ENCODE data around the gene NYNRIN. TPM values are rescaled to one million over a fixed set of nuclear protein-coding genes. Genes with fewer than 3 reads are reported as not detected.

The NYNRIN gene
- polyA plus RNA-seq, 1 donor from 2014 or later = 5.7 TPM

DNA sequence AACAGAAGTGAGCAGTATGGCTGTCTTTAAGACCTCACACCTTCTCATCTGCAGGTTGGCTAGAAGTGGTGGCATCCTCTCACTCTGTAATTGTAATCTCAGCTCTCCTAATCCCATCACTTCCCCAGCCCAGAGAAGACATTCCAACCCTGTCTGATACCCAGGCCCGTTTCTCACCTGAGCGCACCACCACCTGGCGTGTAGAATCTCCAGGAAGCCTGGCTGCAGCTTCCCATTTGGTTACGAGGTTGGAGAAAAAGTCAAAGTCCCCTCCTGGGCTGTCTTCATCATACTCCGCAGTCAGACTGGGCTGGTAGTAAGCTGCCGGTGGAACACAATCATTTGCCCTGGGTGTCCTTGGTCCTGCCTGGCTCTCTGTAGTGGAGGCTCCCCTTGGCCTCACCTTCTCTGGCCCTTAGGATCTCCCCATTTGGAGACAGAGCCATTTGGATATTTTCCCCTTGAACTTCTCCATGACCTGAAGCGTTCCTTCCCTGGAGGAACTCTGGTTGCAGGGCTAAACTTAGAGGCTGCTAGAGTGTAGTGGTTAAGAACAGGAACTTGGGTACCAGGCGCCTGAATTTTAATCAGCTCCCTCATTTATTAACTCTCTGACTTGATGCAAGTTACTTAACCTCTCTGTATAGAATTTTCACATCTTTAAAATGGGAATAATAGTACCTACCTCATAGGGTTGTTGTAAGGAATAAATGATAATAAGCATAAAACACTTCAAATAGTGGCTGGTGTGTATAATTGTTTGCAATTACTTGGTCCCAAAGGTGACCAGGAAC lies 42.0 kb downstream of the NYNRIN start:
- Histone ChIP-seq H3K27ac (ENCODE audit: low read length) (no peak overlapping the region), H3F3A (ENCODE audit: insufficient read depth, low read length, poor library complexity, severe bottlenecking) (no peaks in the 10 kb centered on the region), H3K9me3 (ENCODE audit: low read length) (no peaks in the 10 kb centered on the region), H2AFZ (ENCODE audit: low read depth, low read length) (no peak overlapping the region), H3K9ac (ENCODE audit: low read length) (no peak overlapping the region), H3K36me3 (ENCODE audit: insufficient read depth, low read length) (peaks cover 5% of the 10 kb centered on the region), H3K4me2 (ENCODE audit: low read length) (peak overlapping the region; percentile 65), H3K79me2 (replicated peaks; ENCODE audit: insufficient read depth, low read length) (peaks cover 6% of the 10 kb centered on the region), H3K4me3 (ENCODE audit: low read length) (peak overlapping the region; percentile 70), H4K20me1 (ENCODE audit: insufficient read depth) (no peaks in the 10 kb centered on the region), H3K9me2 (ENCODE audit: insufficient read depth, low read length) (no peaks in the 10 kb centered on the region), H3K27me3 (ENCODE audit: insufficient read depth, low read depth, low read length) (no peaks in the 10 kb centered on the region)
- TF ChIP-seq MXI1 (conservative IDR thresholded peaks at IDR 0.05; ENCODE audit: poor library complexity, severe bottlenecking) = no peak
- TF ChIP-seq EZH2 (IDR thresholded peaks at IDR 0.05; ENCODE audit: borderline replicate concordance, insufficient read depth, low read length, poor library complexity, severe bottlenecking) = no peak
- no peak for TF ChIP-seq POLR2AphosphoS5 (IDR thresholded peaks at IDR 0.05)
- TF ChIP-seq SMC3 (conservative IDR thresholded peaks at IDR 0.05; ENCODE audit: poor library complexity) = no peak
- TF ChIP-seq, protein P1, sequence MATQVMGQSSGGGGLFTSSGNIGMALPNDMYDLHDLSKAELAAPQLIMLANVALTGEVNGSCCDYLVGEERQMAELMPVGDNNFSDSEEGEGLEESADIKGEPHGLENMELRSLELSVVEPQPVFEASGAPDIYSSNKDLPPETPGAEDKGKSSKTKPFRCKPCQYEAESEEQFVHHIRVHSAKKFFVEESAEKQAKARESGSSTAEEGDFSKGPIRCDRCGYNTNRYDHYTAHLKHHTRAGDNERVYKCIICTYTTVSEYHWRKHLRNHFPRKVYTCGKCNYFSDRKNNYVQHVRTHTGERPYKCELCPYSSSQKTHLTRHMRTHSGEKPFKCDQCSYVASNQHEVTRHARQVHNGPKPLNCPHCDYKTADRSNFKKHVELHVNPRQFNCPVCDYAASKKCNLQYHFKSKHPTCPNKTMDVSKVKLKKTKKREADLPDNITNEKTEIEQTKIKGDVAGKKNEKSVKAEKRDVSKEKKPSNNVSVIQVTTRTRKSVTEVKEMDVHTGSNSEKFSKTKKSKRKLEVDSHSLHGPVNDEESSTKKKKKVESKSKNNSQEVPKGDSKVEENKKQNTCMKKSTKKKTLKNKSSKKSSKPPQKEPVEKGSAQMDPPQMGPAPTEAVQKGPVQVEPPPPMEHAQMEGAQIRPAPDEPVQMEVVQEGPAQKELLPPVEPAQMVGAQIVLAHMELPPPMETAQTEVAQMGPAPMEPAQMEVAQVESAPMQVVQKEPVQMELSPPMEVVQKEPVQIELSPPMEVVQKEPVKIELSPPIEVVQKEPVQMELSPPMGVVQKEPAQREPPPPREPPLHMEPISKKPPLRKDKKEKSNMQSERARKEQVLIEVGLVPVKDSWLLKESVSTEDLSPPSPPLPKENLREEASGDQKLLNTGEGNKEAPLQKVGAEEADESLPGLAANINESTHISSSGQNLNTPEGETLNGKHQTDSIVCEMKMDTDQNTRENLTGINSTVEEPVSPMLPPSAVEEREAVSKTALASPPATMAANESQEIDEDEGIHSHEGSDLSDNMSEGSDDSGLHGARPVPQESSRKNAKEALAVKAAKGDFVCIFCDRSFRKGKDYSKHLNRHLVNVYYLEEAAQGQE (IDR thresholded peaks at IDR 0.05; ENCODE audit: borderline replicate concordance) = no peak
- no peak for TF ChIP-seq EP300 (conservative IDR thresholded peaks at IDR 0.05; ENCODE audit: poor library complexity, severe bottlenecking)
- TF ChIP-seq, protein P2, sequence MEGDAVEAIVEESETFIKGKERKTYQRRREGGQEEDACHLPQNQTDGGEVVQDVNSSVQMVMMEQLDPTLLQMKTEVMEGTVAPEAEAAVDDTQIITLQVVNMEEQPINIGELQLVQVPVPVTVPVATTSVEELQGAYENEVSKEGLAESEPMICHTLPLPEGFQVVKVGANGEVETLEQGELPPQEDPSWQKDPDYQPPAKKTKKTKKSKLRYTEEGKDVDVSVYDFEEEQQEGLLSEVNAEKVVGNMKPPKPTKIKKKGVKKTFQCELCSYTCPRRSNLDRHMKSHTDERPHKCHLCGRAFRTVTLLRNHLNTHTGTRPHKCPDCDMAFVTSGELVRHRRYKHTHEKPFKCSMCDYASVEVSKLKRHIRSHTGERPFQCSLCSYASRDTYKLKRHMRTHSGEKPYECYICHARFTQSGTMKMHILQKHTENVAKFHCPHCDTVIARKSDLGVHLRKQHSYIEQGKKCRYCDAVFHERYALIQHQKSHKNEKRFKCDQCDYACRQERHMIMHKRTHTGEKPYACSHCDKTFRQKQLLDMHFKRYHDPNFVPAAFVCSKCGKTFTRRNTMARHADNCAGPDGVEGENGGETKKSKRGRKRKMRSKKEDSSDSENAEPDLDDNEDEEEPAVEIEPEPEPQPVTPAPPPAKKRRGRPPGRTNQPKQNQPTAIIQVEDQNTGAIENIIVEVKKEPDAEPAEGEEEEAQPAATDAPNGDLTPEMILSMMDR (IDR thresholded peaks at IDR 0.05; ENCODE audit: poor library complexity, severe bottlenecking) = no peak
- TF ChIP-seq RAD21 (conservative IDR thresholded peaks at IDR 0.05) = no peak
- TF ChIP-seq TAF1 (IDR thresholded peaks at IDR 0.05; ENCODE audit: low read depth) = no peak

DNA sequence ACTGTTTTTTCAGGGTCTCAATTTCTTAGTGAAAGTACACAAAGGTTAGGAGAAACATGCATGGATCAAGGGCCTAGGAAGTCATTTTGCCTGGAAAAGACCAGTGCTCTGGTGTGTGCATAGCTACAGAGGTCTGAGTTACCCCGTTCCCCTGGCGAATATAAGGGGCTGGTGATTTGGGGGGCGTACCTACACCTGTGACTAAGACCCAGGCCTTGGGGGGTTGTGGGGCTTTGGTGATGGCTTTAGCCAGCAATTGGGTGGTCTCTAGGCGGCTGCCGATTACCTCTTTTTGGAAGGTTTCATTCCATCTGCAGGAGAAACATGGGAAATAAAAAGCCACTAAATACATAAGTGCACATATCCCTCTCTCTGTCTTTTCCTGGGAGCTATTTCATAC lies 42.7 kb downstream of the NYNRIN start:
- TF ChIP-seq EP300 (conservative IDR thresholded peaks at IDR 0.05; ENCODE audit: poor library complexity, severe bottlenecking) (no peak), MXI1 (conservative IDR thresholded peaks at IDR 0.05; ENCODE audit: poor library complexity, severe bottlenecking) (no peak), EZH2 (IDR thresholded peaks at IDR 0.05; ENCODE audit: borderline replicate concordance, insufficient read depth, low read length, poor library complexity, severe bottlenecking) (no peak), TAF1 (IDR thresholded peaks at IDR 0.05; ENCODE audit: low read depth) (no peak), SMC3 (conservative IDR thresholded peaks at IDR 0.05; ENCODE audit: poor library complexity) (no peak), RAD21 (conservative IDR thresholded peaks at IDR 0.05) (no peak), POLR2AphosphoS5 (IDR thresholded peaks at IDR 0.05) (no peak)
- TF ChIP-seq, protein P1 (IDR thresholded peaks at IDR 0.05; ENCODE audit: borderline replicate concordance) = no peak
- TF ChIP-seq, protein P2 (IDR thresholded peaks at IDR 0.05; ENCODE audit: poor library complexity, severe bottlenecking) = no peak
- no peaks in the 10 kb centered on the region for H3K27me3 ChIP-seq (ENCODE audit: insufficient read depth, low read depth, low read length)
- no peaks in the 10 kb centered on the region for H4K20me1 ChIP-seq (ENCODE audit: insufficient read depth)
- no peaks in the 10 kb centered on the region for H3K9me3 ChIP-seq (ENCODE audit: low read length)
- H3F3A ChIP-seq (ENCODE audit: insufficient read depth, low read length, poor library complexity, severe bottlenecking) = no peaks in the 10 kb centered on the region
- H3K4me2 ChIP-seq (ENCODE audit: low read length) = peak overlapping the region; percentile 65
- peak overlapping the region; percentile 96 for H3K27ac ChIP-seq (ENCODE audit: low read length)
- H3K9ac ChIP-seq (ENCODE audit: low read length) = peak overlapping the region; percentile 93
- H3K36me3 ChIP-seq (ENCODE audit: insufficient read depth, low read length) = peaks cover 5% of the 10 kb centered on the region
- H2AFZ ChIP-seq (ENCODE audit: low read depth, low read length) = no peak overlapping the region
- peak overlapping the region; percentile 70 for H3K4me3 ChIP-seq (ENCODE audit: low read length)
- H3K9me2 ChIP-seq (ENCODE audit: insufficient read depth, low read length) = no peaks in the 10 kb centered on the region
- peaks cover 6% of the 10 kb centered on the region for H3K79me2 ChIP-seq (replicated peaks; ENCODE audit: insufficient read depth, low read length)

Data from neural cell (in vitro differentiated cells).